Measurements from ENCODE around the gene DNAJC13.

Gene DNAJC13

DNA sequence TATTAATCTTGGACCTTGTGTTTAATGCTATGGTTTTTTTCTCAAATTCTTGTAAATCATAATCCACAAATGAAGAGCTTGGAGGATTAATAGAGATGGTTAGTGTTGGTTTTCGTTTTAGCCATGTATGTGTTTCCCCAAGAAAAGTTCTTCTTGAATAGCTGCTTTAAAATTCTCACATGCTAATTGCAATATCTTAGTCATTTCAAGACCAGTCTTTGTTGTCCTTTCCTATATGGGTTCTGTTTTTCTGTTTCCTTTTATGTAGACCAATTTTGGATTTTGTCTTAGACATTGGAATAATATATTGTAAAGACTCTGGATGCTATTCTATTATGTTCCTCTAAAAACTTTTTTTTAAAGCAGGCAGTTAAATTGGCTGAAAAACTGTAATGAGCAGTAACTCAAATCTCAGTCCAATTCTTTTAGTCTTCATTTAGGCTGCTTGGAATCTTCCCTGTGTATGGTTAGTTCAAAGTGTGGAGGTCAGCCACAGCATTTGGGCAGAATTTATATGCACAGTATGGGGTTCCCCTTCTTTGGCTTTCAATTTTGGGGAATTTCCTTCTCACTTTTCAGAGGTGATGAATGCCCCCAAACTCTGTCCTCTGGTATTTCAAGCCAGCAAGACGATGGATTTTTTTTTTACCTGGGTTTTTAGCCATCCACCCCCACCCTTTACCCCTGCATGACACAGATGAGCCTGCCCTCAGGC, 39.1 kb upstream of the DNAJC13 start:
- H3K27ac ChIP-seq (ENCODE audit: low read depth, low read length) = no peak overlapping the region
- H3K9me3 ChIP-seq (ENCODE audit: control insufficient read depth, insufficient read depth, low read length) = peaks cover 6% of the 10 kb centered on the region; the same call in 1 of the 2 replicates
- no peak overlapping the region for H3K4me3 ChIP-seq (ENCODE audit: low read length)
- H3K27me3 ChIP-seq (ENCODE audit: control insufficient read depth, low read length) = no peaks in the 10 kb centered on the region
- no peaks in the 10 kb centered on the region for H4K20me1 ChIP-seq (ENCODE audit: control insufficient read depth, insufficient read depth, low read depth, low read length)
- TF ChIP-seq EZH2phosphoT487 (IDR thresholded peaks at IDR 0.05; ENCODE audit: borderline replicate concordance, low read length) (no peak), CTCF (IDR thresholded peaks at IDR 0.05; ENCODE audit: low read depth, low read length, poor library complexity, severe bottlenecking) (no peak)
- H3K9me2 ChIP-seq (replicated peaks; ENCODE audit: control insufficient read depth, low read length) = no peaks in the 10 kb centered on the region
- no peak overlapping the region for H3K4me2 ChIP-seq (ENCODE audit: low read length)
- H3K79me2 ChIP-seq (ENCODE audit: control insufficient read depth, low read length) = no peaks in the 10 kb centered on the region
- no peaks in the 10 kb centered on the region for H3K4me1 ChIP-seq (ENCODE audit: control insufficient read depth, low read length)
- no peaks in the 10 kb centered on the region for H3K36me3 ChIP-seq (ENCODE audit: control insufficient read depth, low read length)
- no peaks in the 10 kb centered on the region for H3F3A ChIP-seq (ENCODE audit: control insufficient read depth, insufficient read depth)

GRCh38 chr3:132378846-132379245, 38.5 kb upstream of the DNAJC13 start:
- Histone ChIP-seq H3K4me1 (ENCODE audit: control insufficient read depth, low read length) (no peaks in the 10 kb centered on the region), H3K9me2 (replicated peaks; ENCODE audit: control insufficient read depth, low read length) (no peaks in the 10 kb centered on the region), H4K20me1 (ENCODE audit: control insufficient read depth, insufficient read depth, low read depth, low read length) (no peaks in the 10 kb centered on the region), H3K79me2 (ENCODE audit: control insufficient read depth, low read length) (no peaks in the 10 kb centered on the region), H3K4me2 (ENCODE audit: low read length) (no peak overlapping the region), H3K27ac (ENCODE audit: low read depth, low read length) (no peak overlapping the region), H3K4me3 (ENCODE audit: low read length) (no peak overlapping the region), H3F3A (ENCODE audit: control insufficient read depth, insufficient read depth) (no peaks in the 10 kb centered on the region), H3K27me3 (ENCODE audit: control insufficient read depth, low read length) (no peaks in the 10 kb centered on the region), H3K36me3 (ENCODE audit: control insufficient read depth, low read length) (no peaks in the 10 kb centered on the region), H3K9me3 (ENCODE audit: control insufficient read depth, insufficient read depth, low read length) (peaks cover 6% of the 10 kb centered on the region; the same call in 1 of the 2 replicates)
- TF ChIP-seq EZH2phosphoT487 (IDR thresholded peaks at IDR 0.05; ENCODE audit: borderline replicate concordance, low read length) (no peak), CTCF (IDR thresholded peaks at IDR 0.05; ENCODE audit: low read depth, low read length, poor library complexity, severe bottlenecking) (no peak)

DNA sequence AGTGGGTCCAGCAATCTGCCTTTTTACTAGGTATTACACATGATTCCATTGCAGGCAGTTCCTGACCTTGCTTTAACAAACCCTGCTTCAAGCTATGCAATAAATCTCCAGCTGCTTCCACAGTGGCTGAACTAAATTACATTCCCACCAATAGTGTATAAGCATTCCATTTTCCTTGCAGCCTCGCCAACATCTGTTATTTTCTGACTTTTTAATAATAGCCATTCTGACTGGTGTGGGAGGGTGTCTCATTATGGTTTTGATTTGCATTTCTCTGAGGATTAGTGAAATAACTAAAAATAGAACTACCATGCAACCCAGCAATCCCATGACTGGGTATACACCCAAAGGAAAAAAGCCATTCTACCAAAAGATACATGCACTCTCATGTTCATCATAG, 36.4 kb upstream of the DNAJC13 start:
- Histone ChIP-seq H4K20me1 (ENCODE audit: control insufficient read depth, insufficient read depth, low read depth, low read length) (no peaks in the 10 kb centered on the region), H3K27me3 (ENCODE audit: control insufficient read depth, low read length) (no peaks in the 10 kb centered on the region), H3K4me3 (ENCODE audit: low read length) (no peak overlapping the region), H3K9me2 (replicated peaks; ENCODE audit: control insufficient read depth, low read length) (no peaks in the 10 kb centered on the region), H3K4me2 (ENCODE audit: low read length) (no peak overlapping the region), H3F3A (ENCODE audit: control insufficient read depth, insufficient read depth) (no peaks in the 10 kb centered on the region), H3K27ac (ENCODE audit: low read depth, low read length) (no peak overlapping the region), H3K36me3 (ENCODE audit: control insufficient read depth, low read length) (no peaks in the 10 kb centered on the region), H3K4me1 (ENCODE audit: control insufficient read depth, low read length) (no peaks in the 10 kb centered on the region), H3K9me3 (ENCODE audit: control insufficient read depth, insufficient read depth, low read length) (peaks cover 6% of the 10 kb centered on the region; the same call in 1 of the 2 replicates), H3K79me2 (ENCODE audit: control insufficient read depth, low read length) (no peaks in the 10 kb centered on the region)
- TF ChIP-seq EZH2phosphoT487 (IDR thresholded peaks at IDR 0.05; ENCODE audit: borderline replicate concordance, low read length) = no peak
- TF ChIP-seq CTCF (IDR thresholded peaks at IDR 0.05; ENCODE audit: low read depth, low read length, poor library complexity, severe bottlenecking) = no peak
